ENCODE results near the gene PNMA8C.

Gene PNMA8C

GRCh38 chr19:46428239-46429135 is at the start of gene PNMA8C:
PNMA8C (minus strand) TSS chr19:46428936; CDS start chr19:46428359, 577 bp downstream.
- DNase-seq, result peak; percentile 75

GRCh38 chr19:46475986-46476385 is 47.2 kb upstream of the PNMA8C start:
- no peak for DNase-seq

GRCh38 chr19:46474211-46474610 is 45.5 kb upstream of the PNMA8C start:
- DNase-seq, result no peak

GRCh38 chr19:46472592-46472991 is 43.9 kb upstream of the PNMA8C start:
- DNase-seq, result no peak

GRCh38 chr19:46471811-46472543 is 43.2 kb upstream of the PNMA8C start:
- no peak for DNase-seq

GRCh38 chr19:46471116-46471733 is 42.5 kb upstream of the PNMA8C start, which contains the start of gene PNMA8A:
PNMA8A (minus strand) TSS chr19:46471563; CDS start chr19:46471035, 528 bp downstream.
- DNase-seq, result no peak

GRCh38 chr19:46470376-46470775 is 41.6 kb upstream of the PNMA8C start:
- DNase-seq, result no peak

GRCh38 chr19:46469541-46470185 is 40.9 kb upstream of the PNMA8C start:
- no peak for DNase-seq

GRCh38 chr19:46466536-46467196 is 37.9 kb upstream of the PNMA8C start:
- DNase-seq, result peak; percentile 83

GRCh38 chr19:46463516-46463915 is 34.8 kb upstream of the PNMA8C start:
- no peak for DNase-seq

GRCh38 chr19:46461537-46461936 is 32.8 kb upstream of the PNMA8C start:
- DNase-seq, result no peak

- no peak for DNase-seq
Observed at GRCh38 chr19:46460981-46461380, 32.2 kb upstream of the PNMA8C start.

- no peak for DNase-seq
Observed at GRCh38 chr19:46460055-46460454, 31.3 kb upstream of the PNMA8C start.

- no peak for DNase-seq
Observed at GRCh38 chr19:46456930-46457329, 28.2 kb upstream of the PNMA8C start.

- no peak for DNase-seq
Observed at GRCh38 chr19:46454244-46454643, 25.5 kb upstream of the PNMA8C start.

GRCh38 chr19:46453661-46454060 is 24.9 kb upstream of the PNMA8C start:
- no peak for DNase-seq

GRCh38 chr19:46452186-46452585 is 23.4 kb upstream of the PNMA8C start:
- DNase-seq, result no peak

- DNase-seq, result no peak
Observed at GRCh38 chr19:46451352-46451751, 22.6 kb upstream of the PNMA8C start.

- DNase-seq, result no peak
Observed at GRCh38 chr19:46450737-46451136, 22.0 kb upstream of the PNMA8C start.

GRCh38 chr19:46449228-46449627 is 20.5 kb upstream of the PNMA8C start:
- no peak for DNase-seq

GRCh38 chr19:46448601-46449000 is 19.9 kb upstream of the PNMA8C start:
- DNase-seq, result no peak

GRCh38 chr19:46447824-46448223 is 19.1 kb upstream of the PNMA8C start:
- no peak for DNase-seq
